HG03457 (cell line): ENCODE data around the gene ZIC4.

ENCODE experiments used
- ATAC-seq: cut with Tn5 transposase; IDR thresholded peaks from one replicate; pipeline ENCODE4 v1.9.1; 2021; ENCODE audit warnings: moderate number of reproducible peaks; ENCODE audit not compliant: unreplicated experiment

ZIC4 gene

GRCh38 chr3:147407498-147408187 lies 1.3 kb upstream of the ZIC4 start:
- ATAC-seq, result no peak

GRCh38 chr3:147407114-147407497 lies 763 bp upstream of the ZIC4 start:
- ATAC-seq, result no peak

- ATAC-seq, result no peak
Measured at GRCh38 chr3:147405231-147406027, 914 bp downstream of the ZIC4 start.

- no peak for ATAC-seq
Measured at GRCh38 chr3:147404800-147405230, 1.5 kb downstream of the ZIC4 start.

GRCh38 chr3:147404000-147404799 lies 2.1 kb downstream of the ZIC4 start:
- ATAC-seq, result no peak

- no peak for ATAC-seq
Measured at GRCh38 chr3:147403511-147403910, 2.8 kb downstream of the ZIC4 start.

- ATAC-seq, result no peak
Measured at GRCh38 chr3:147402159-147402558, 4.2 kb downstream of the ZIC4 start.

- no peak for ATAC-seq
Measured at GRCh38 chr3:147401421-147401820, 4.9 kb downstream of the ZIC4 start.

GRCh38 chr3:147400999-147401398 lies 5.3 kb downstream of the ZIC4 start:
- no peak for ATAC-seq

GRCh38 chr3:147400111-147400510 lies 6.2 kb downstream of the ZIC4 start:
- no peak for ATAC-seq

GRCh38 chr3:147398813-147399534 lies 7.4 kb downstream of the ZIC4 start:
- no peak for ATAC-seq

GRCh38 chr3:147397875-147398812 lies 8.2 kb downstream of the ZIC4 start:
- ATAC-seq, result no peak

- no peak for ATAC-seq
Measured at GRCh38 chr3:147397155-147397874, 9.0 kb downstream of the ZIC4 start.

- ATAC-seq, result no peak
Measured at GRCh38 chr3:147396712-147397046, 9.7 kb downstream of the ZIC4 start.

GRCh38 chr3:147395899-147396711 lies 10.2 kb downstream of the ZIC4 start:
- ATAC-seq, result no peak

- ATAC-seq, result no peak
Measured at GRCh38 chr3:147394884-147395225, 11.5 kb downstream of the ZIC4 start.

- no peak for ATAC-seq
Measured at GRCh38 chr3:147393943-147394883, 12.1 kb downstream of the ZIC4 start.
